ENCODE results near the gene SYNC.
"Not testable (repeated sequence)": the region's sequence is repeated elsewhere in the genome, so short reads cannot be mapped to it uniquely, and the experiment has no call there.

Gene SYNC

GRCh38 chr1:32724678-32725614 is 22.4 kb upstream of the SYNC start:
- peak; percentile 94 for DNase-seq

DNA sequence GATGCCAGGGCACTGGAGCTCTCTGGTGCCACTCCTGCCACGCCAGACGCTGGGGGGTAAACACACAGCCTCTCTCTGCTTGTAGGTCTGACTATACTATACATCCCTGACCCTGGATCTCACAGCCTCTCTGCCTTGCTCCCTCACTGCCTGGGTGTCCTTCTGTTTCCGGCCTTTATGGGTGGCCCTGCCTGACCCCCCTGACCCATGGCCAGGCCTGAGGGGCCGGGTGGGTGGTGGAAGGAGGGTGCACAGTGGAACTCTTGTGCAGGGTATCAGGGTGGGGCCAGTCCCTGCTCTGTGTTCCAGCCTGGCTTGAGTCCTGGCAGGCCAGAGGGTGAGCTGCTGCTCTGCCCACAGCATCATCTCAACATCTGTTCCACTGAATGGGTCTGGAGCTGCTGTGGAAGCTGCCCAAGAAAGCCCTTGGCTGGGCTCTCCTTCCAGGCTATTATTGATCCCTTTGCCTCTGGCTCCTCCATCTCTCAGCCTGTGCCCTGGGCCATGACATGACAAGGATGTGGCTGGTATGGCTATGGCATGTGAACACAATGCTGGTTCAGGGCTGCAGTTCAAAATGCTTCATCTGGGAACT is 17.2 kb upstream of the SYNC start:
- no peak for DNase-seq

- no peak for DNase-seq
Measured at GRCh38 chr1:32718527-32718926, 16.0 kb upstream of the SYNC start.

- DNase-seq: no peak
Measured at GRCh38 chr1:32718036-32718435, 15.5 kb upstream of the SYNC start.

GRCh38 chr1:32717503-32717902 is 14.9 kb upstream of the SYNC start:
- DNase-seq: no peak

DNA sequence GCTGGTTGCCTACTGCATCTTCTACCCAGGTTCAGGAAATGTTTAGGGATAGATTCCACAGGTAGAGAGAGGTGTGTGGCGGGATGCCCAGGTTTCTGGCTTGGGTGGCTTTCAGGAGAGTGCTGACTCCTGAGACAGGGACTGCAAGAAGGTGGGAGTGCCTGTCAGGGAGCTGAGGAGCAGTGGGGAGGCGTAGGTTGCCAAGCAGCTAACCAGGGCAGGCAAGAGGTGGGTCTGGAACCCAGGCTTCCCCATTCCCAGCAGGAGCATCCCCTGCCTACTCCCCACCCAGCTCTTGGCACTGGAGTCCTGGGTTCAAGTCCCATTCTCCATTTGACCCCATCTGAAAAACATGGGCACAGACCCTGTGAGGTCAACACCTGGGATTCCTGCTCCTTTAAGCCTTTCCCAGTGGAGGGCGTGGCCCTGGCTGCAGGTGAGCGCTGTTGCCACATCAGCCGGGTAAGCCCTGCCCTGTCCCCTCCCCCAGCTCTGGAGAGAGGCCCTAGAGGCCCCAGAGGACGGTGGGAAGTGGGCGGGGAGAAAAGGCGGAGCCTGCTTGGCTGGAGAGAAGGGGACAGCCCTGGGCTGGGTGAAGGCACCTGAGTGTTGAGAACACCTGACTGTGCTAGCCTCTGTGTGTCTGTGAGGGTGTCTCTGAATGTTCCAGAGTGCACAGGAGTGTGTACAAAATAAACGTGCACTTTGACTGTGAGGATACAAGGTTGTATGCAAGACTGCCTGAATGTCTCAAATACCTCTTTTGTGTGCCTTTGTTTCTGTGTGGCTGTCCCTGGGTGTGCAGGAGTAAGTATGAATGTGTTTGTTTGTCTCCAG is 14.0 kb upstream of the SYNC start:
- no peak for DNase-seq

GRCh38 chr1:32715901-32716311 is 13.3 kb upstream of the SYNC start:
- DNase-seq: no peak

- DNase-seq: no peak
Measured at GRCh38 chr1:32714277-32714676, 11.7 kb upstream of the SYNC start.

DNA sequence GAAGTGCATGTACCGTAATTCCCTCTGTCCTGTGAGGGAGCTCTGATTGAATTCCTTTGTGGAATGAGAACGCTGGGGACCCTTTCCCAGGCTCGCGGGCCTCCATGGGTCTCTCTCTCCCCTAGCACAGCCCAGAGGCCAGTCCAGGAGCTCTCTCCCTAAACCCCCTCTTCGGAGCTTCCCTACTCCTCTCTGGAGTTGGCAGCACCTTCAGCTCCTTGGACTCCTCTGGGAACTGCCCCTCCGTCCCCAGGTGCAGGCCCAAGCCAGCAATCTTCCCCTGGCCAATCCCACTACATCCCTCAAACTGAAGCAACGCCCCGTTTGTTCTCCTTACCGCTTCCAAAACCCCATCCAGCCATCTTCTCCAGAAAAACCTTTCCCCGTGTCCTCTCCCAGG is 10.5 kb upstream of the SYNC start:
- DNase-seq: no peak

GRCh38 chr1:32711221-32711620 is 8.7 kb upstream of the SYNC start:
- not testable (repeated sequence) for DNase-seq

DNA sequence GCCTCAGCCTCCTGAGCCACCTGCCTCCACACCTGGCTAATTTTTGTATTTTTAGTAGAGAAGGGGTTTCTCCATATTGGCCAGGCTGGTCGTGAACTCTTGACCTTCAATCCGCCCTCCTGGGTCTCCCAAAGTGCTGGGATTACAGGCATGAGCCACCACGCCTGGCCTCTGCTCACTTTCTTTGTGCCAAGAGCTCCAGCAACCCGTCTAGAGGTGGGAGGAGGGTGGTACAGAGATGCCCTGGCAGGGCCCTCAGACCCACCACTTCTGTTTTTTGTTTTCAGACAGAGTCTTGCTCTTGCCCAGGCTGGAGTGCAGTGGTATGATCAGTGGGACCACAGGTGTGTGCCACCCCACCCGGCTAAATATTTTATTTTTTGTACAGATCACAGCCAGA is 6.9 kb upstream of the SYNC start:
- no peak for DNase-seq

DNA sequence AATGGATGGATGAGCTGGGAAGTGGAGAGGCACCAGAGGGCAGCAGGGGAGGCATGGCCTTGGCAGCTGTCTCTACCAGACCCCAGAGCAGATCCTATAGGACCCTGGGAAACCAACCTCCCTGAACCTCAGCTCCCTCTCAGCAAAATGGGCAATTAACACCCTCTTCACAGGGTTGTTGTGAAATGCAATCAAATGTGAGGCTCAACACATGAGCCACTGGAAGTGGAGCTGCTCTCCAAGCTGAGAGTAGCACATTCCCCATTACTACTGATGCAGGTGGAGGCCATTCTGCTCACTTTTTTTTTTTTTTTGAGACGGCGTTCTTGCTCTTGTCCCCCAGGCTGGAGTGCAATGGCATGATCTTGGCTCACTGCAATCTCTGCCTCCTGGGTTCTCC is 6.5 kb upstream of the SYNC start:
- no peak for DNase-seq

GRCh38 chr1:32706491-32706890 is 3.9 kb upstream of the SYNC start:
- no peak for DNase-seq

GRCh38 chr1:32705516-32705915 is 2.9 kb upstream of the SYNC start:
- DNase-seq: no peak

- DNase-seq: peak; percentile 100
Measured at GRCh38 chr1:32703479-32704291, 1.1 kb upstream of the SYNC start.

- DNase-seq: peak; percentile 57
Measured at GRCh38 chr1:32701951-32702598, 495 bp downstream of the SYNC start.

DNA sequence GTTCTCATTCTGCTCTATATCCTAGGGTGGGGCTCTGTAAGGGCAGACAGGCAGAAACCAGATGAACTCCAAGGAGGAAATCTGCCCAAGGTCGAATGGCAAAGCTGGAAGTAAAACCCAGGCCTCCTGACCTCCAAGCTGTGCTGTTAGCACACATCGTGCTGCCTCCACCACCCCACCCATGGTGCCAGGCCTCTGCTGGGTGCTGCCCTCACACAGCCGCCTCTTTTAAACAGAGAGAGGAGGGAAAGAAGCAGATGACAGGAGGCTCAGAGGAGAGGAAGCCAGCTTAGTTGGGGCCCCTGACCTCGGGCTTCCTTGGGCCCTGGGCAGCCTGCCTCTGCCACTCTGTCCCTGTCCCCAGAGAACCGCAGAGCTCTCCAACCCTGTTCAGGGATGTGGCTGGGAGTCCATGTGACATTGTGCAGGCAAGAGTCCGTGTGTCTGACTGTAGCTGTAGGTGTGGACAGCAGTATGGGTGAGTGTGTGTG is 1.1 kb downstream of the SYNC start:
- DNase-seq: no peak

DNA sequence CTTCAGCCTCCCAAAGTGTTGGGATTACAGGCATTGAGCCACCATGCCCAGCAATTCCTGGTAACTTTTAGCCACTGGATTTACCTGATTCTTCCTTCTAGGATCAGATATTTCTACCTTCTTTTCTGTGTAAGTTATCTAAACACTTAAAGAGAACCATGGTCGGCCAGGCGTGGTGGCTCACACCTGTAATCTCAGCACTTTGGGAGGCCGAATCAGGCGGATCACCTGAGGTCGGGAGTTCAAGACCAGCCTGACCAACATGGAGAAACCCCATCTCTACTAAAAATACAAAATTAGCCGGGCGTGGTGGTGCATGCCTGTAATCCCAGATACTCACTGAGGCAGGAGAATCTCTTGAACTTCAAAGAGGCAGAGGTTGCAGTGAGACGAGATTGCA is 5.6 kb downstream of the SYNC start:
- not testable (repeated sequence) for DNase-seq

DNA sequence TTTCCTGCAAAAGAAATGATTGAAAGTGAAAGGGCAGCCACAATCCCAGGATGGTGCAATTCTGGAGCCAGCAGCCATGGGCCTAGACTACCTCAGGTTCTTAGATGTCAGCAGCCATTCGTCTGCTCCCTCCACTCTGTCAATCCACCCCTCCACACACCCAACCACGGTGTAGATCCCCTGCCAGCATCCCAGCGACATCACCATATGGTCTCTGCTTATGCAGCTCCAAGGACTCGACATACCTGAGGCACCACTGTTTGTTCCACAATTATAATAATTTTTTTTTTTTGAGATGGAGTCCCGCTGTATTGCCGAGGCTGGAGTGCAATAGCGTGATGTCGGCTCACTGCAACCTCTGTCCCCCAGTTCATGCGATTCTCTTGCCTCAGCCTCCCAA is 6.5 kb downstream of the SYNC start:
- DNase-seq: no peak

DNA sequence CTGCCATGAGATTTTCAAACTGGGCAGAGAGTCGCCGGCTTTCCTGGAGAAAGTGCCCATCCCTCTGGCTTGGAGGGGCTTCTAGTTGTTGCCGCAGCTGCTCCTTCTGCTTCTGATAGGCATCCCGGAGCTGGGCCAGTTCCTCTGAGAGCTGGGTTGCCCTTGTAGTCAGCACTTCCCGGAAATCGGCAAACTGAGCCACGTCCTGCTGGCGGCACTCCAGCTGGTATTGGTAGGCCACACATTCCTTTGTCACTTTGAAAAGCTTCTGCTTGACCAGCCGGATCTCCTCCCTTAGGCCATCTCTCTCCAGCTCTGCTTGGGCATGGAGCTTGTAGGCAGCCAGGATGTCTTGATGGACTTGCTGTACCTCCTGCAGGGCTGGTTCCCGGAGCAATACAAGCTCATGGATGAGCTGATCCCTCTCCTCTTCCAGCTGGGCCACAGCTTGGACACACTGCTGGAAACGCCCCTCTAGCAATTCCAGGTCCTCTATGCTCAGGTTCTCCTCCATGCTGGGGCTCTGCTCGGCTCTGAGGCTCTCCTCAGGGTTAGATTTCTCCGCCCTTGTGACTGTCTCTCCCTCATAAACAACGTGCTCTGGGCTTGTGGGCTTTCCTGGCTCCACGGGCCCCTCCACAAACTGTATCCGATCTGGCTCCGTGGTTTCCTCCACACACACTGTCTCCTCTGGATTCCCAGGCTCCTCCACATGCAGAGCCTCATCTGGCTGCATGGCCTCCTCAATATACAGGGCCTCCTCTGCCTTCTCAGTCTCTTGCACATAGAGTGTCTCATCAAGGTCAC is 7.3 kb downstream of the SYNC start:
- peak; percentile 62 for DNase-seq
